GM12892 (cell line): ENCODE measurements around the gene UGT1A1.

ENCODE experiments used
- POLR2AphosphoS5 ChIP-seq: IDR thresholded peaks from 2 replicates; pipeline ENCODE4 v1.6.1; 2011; ENCODE audit warnings: low read depth, low read length, control low read depth
- TAF1 ChIP-seq: IDR thresholded peaks from 2 replicates; pipeline ENCODE4 v1.6.1; 2011; ENCODE audit warnings: low read depth, mild to moderate bottlenecking, control low read depth, low read length, borderline replicate concordance

GRCh38 chr2:233822101-233822771 is 62.2 kb downstream of the UGT1A1 start:
- TF ChIP-seq TAF1 = no peak
- no peak for TF ChIP-seq POLR2AphosphoS5
